GM18909 (cell line): ENCODE results near the gene TULP4.

ENCODE experiments used
- ATAC-seq: cut with Tn5 transposase; IDR thresholded peaks from one replicate; pipeline ENCODE4 v1.9.1; 2021; ENCODE audit warnings: mild to moderate bottlenecking; ENCODE audit not compliant: unreplicated experiment, poor library complexity

Gene TULP4

GRCh38 chr6:158413028-158413427, 100.8 kb downstream of the TULP4 start:
- ATAC-seq, result no peak

GRCh38 chr6:158413814-158414565, 101.7 kb downstream of the TULP4 start:
- no peak for ATAC-seq

GRCh38 chr6:158414851-158415262, 102.6 kb downstream of the TULP4 start:
- ATAC-seq, result no peak

GRCh38 chr6:158415666-158416065, 103.4 kb downstream of the TULP4 start:
- no peak for ATAC-seq

- no peak for ATAC-seq
Observed at GRCh38 chr6:158416883-158417759, 104.9 kb downstream of the TULP4 start.

GRCh38 chr6:158417760-158418098, 105.5 kb downstream of the TULP4 start:
- no peak for ATAC-seq

- ATAC-seq, result no peak
Observed at GRCh38 chr6:158418501-158418900, 106.2 kb downstream of the TULP4 start.

- ATAC-seq, result no peak
Observed at GRCh38 chr6:158419339-158419909, 107.2 kb downstream of the TULP4 start.

- no peak for ATAC-seq
Observed at GRCh38 chr6:158421381-158421780, 109.1 kb downstream of the TULP4 start.

- ATAC-seq, result no peak
Observed at GRCh38 chr6:158422629-158423238, 110.5 kb downstream of the TULP4 start.

- no peak for ATAC-seq
Observed at GRCh38 chr6:158431036-158431435, 118.8 kb downstream of the TULP4 start.

GRCh38 chr6:158431560-158431959, 119.3 kb downstream of the TULP4 start:
- ATAC-seq, result no peak

GRCh38 chr6:158437571-158437970, 125.3 kb downstream of the TULP4 start:
- no peak for ATAC-seq

- ATAC-seq, result no peak
Observed at GRCh38 chr6:158438226-158438625, 126.0 kb downstream of the TULP4 start.

GRCh38 chr6:158439255-158439654, 127.0 kb downstream of the TULP4 start:
- ATAC-seq, result peak; percentile 92

GRCh38 chr6:158441716-158442215, 129.5 kb downstream of the TULP4 start:
- no peak for ATAC-seq

- no peak for ATAC-seq
Observed at GRCh38 chr6:158442306-158442705, 130.0 kb downstream of the TULP4 start.

GRCh38 chr6:158445426-158446085, 133.3 kb downstream of the TULP4 start:
- ATAC-seq, result no peak

GRCh38 chr6:158448856-158449255, 136.6 kb downstream of the TULP4 start:
- ATAC-seq, result no peak

GRCh38 chr6:158452191-158452590, 139.9 kb downstream of the TULP4 start:
- ATAC-seq, result no peak
